ENCODE results near the gene TMEM270.

- TF ChIP-seq CTCF (IDR thresholded peaks at IDR 0.05; ENCODE audit: low read depth, low read length, poor library complexity, severe bottlenecking) (no peak), EZH2phosphoT487 (IDR thresholded peaks at IDR 0.05; ENCODE audit: borderline replicate concordance, low read length) (no peak)
Measured at GRCh38 chr7:73831584-73831833, 29.4 kb upstream of the TMEM270 start.

All from DOHH2 (cell line).